Stomach (tissue), 9 donors: ENCODE data around the gene DCANP1. TPM values are rescaled to one million over a fixed set of nuclear protein-coding genes. Genes with fewer than 3 reads are reported as not detected.

ENCODE experiments used
- DNase-seq, 2 donors: peaks; one replicate each; pipeline versions ENCODE4 v3.0.0 to v3.0.0-alpha.2; 2013 to 2019
- H3K27ac ChIP-seq, 5 donors: fragments of 200-600 bp in 4 of 5; sonication (generic) in 4 of 5; one replicate each; pipeline ENCODE4 v1.5.1; 2013 to 2019; ENCODE audit warnings: mild to moderate bottlenecking in 1 of 5, moderate library complexity in 1 of 5
- H3K27me3 ChIP-seq, 3 donors: fragments of 200-600 bp; sonication (generic); one replicate each; pipeline ENCODE4 v1.5.1; 2017 to 2019; ENCODE audit warnings: mixed run types in 1 of 3
- H3K36me3 ChIP-seq, 4 donors: fragments of 200-600 bp; sonication (generic); 1 replicate in 3 of 4; 2 replicates in 1 of 4; pipeline ENCODE4 v1.5.1; 2016 to 2019
- H3K4me1 ChIP-seq, 4 donors: fragments of 200-600 bp; sonication (generic); one replicate each; pipeline ENCODE4 v1.5.1; 2016 to 2019
- H3K4me3 ChIP-seq, 4 donors: fragments of 200-600 bp; sonication (generic) in 3 of 4; one replicate each; pipeline ENCODE4 v1.5.1; 2016 to 2019; ENCODE audit warnings: mild to moderate bottlenecking in 1 of 4
- H3K9me3 ChIP-seq, 4 donors: fragments of 200-600 bp; sonication (generic); one replicate each; pipeline ENCODE4 v1.5.1; 2016 to 2019
- EP300 ChIP-seq: sonication (generic); formaldehyde crosslinking; IDR thresholded peaks from one replicate; pipeline ENCODE4 v1.6.1; 2017; ENCODE audit warnings: antibody characterized with exemption
- POLR2A ChIP-seq, 4 donors: fragments of 450-650 bp; IDR thresholded peaks; one replicate each; pipeline ENCODE4 v1.6.1; 2016; ENCODE audit warnings: antibody characterized with exemption in 4 of 4, control low read depth in 2 of 4, mild to moderate bottlenecking in 1 of 4, moderate library complexity in 1 of 4
- POLR2AphosphoS5 ChIP-seq, 3 donors: sonication (generic); formaldehyde crosslinking; IDR thresholded peaks; one replicate each; pipeline ENCODE4 v1.6.1; 2016; ENCODE audit warnings: antibody characterized with exemption in 3 of 3
- WGBS, 5 donors: extraction: QIAGEN DNeasy Blood & Tissue Kit in 3 of 5; methylation state at CpG; one replicate each; pipeline versions ENCODE4 v1.1.5 to v1.1.7; 2013 to 2018; 5-methylcytosine and 5-hydroxymethylcytosine counted together
- intact Hi-C: fragments of 100-400 bp; cut with DNase I; formaldehyde crosslinking; loops from one replicate; pipeline ENCODE4 v1.15.1; 2023; ENCODE audit warnings: low total_unique reads
- polyA plus RNA-seq, 3 donors: library from polyadenylated mRNA; stranded (reverse); fragments of 200-250 nt; gene quantifications; one replicate each; pipeline ENCODE4 v1.2.3, GENCODE V29; 2013
- total RNA-seq, 5 donors: library from RNA; depleted of rRNA; stranded (reverse); fragments of >200 nt; gene quantifications; one replicate each; pipeline versions ENCODE4 v1.1.0 to v1.2.3, GENCODE V29; 2014 to 2016
- TF ChIP-seq, protein P1 (sequence below), 7 experiments: fragments of 450-650 bp in 4 of 7; fragments of 200-600 bp in 3 of 7; sonication (generic) in 3 of 7; IDR thresholded peaks; one replicate each; pipeline ENCODE4 v1.5.1; 2016 to 2019; ENCODE audit warnings: antibody characterized with exemption in 7 of 7, control low read depth in 2 of 7, mild to moderate bottlenecking in 1 of 7
- donor health status: healthy with polysubstance abuse.
- donor health status: Bipolar disorder and iron deficiency.
- donor health status: healthy.

DCANP1 gene
- total and polyA plus RNA-seq, 8 donors = 0.55 TPM; not detected in 7

DNA sequence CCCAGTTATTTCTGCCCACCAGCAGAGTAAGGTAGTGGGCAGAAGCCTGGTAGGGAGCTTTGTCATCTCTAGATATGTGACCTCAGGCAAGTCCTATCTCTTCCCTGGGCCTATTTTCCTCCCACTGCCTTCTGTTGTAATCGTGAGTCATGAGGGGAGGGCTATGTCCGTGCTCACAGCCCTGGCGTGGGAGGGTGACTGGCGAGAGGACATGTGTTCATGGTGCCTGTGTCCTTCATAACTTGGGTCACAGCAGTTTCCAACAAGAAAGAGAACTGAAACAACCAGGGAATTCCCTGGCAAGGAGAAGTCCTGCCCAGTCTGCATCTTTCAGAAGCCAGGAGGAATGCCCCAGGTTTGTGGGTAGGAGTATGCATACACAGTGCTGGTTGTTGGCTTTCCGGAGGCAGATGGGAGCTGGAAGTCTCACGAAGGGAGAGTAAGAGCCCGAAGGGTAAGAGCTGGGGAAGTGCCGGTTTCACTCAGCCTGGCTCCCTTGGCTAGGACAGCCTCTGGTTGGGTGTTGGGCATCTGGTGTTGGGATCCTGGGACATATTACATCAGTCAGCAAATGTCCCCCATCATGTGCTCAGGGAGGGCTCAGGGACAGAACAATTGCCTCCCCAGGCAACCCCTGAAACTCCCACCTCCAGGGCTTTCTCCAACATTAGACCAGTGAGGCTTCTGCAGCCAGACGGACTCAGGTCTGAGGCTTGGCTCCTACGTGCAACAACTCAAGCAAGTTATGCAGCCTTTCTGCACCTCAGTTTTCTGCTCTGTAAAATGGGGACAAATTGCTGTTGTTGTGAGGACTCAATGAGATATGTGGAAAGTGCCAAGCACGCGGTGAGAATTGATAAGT is 9.3 kb upstream of the DCANP1 start:
- no peak overlapping the region for H3K4me3 ChIP-seq
- peak; percentile 44 to 49 for DNase-seq
- TF ChIP-seq, protein P1, sequence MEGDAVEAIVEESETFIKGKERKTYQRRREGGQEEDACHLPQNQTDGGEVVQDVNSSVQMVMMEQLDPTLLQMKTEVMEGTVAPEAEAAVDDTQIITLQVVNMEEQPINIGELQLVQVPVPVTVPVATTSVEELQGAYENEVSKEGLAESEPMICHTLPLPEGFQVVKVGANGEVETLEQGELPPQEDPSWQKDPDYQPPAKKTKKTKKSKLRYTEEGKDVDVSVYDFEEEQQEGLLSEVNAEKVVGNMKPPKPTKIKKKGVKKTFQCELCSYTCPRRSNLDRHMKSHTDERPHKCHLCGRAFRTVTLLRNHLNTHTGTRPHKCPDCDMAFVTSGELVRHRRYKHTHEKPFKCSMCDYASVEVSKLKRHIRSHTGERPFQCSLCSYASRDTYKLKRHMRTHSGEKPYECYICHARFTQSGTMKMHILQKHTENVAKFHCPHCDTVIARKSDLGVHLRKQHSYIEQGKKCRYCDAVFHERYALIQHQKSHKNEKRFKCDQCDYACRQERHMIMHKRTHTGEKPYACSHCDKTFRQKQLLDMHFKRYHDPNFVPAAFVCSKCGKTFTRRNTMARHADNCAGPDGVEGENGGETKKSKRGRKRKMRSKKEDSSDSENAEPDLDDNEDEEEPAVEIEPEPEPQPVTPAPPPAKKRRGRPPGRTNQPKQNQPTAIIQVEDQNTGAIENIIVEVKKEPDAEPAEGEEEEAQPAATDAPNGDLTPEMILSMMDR (IDR thresholded peaks at IDR 0.05) = no peak
- TF ChIP-seq POLR2A (IDR thresholded peaks at IDR 0.05) (no peak), EP300 (no peak), POLR2AphosphoS5 (IDR thresholded peaks at IDR 0.05) (peak in 1 of 3 donors; percentile 26)
- H3K27me3 ChIP-seq = peaks cover 0 to 24% (median 0%) of the 10 kb centered on the region in 3 donors
- H3K27ac ChIP-seq = no peak overlapping the region
- 71 to 82% (median 77%) methylated on average over 12 of the region's 12 CpGs for WGBS, 5 donors
- intact Hi-C loops = no loop called here
- H3K9me3 ChIP-seq = no peaks in the 10 kb centered on the region
- peaks cover 8 to 20% (median 17%) of the 10 kb centered on the region in 4 donors for H3K4me1 ChIP-seq
- no peaks in the 10 kb centered on the region for H3K36me3 ChIP-seq

DNA sequence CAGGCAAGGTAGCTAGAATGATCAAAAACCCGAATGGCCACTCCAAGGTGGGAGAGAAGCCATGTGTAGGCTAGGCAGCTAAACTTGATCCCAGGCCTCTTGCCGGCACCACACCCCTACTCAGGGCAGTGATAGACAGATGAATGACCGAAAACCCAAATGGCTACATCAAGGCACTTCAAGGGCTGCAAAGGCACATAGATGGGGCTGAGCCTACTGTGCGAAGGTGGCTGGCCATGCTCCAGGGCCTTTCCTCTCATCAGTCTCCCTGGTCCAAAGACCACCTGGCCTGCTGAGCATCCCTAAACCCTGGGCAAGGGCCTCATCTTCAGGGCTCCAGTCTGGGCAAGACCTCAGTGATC is 8.7 kb upstream of the DCANP1 start:
- H3K36me3 ChIP-seq = no peaks in the 10 kb centered on the region
- no peak overlapping the region for H3K4me3 ChIP-seq
- TF ChIP-seq POLR2A (IDR thresholded peaks at IDR 0.05) = no peak
- TF ChIP-seq, protein P1 (IDR thresholded peaks at IDR 0.05) = no peak
- TF ChIP-seq EP300 = no peak
- TF ChIP-seq POLR2AphosphoS5 (IDR thresholded peaks at IDR 0.05) = no peak
- peaks cover 0 to 27% (median 0%) of the 10 kb centered on the region in 3 donors for H3K27me3 ChIP-seq
- peaks cover 8 to 20% (median 17%) of the 10 kb centered on the region in 4 donors for H3K4me1 ChIP-seq
- no peak for DNase-seq
- no peak overlapping the region for H3K27ac ChIP-seq
- intact Hi-C loops = no loop called here
- H3K9me3 ChIP-seq = no peaks in the 10 kb centered on the region
- WGBS, 5 donors = 83 to 94% (median 90%) methylated on average over 2 to 4 of the region's 4 CpGs

DNA sequence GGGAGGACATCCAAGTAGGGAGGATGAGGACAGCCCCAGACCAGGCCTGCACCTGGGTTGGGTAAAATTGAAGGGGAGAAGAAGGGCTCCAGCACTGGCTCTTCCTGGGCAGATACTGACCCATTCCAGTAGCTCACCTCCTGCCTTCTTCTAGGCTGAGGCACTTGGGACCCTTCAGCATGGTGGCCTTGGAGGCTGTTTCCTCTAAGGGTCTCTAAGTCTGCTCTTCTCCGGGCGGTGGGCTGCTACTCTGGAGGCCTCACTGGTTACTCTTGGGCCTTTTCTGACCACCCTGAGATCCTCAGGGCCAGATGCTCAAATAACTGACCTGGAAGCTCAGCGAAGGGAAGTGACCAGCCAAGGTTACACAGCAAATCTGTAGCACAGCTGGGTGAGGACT is 7.8 kb upstream of the DCANP1 start:
- TF ChIP-seq EP300 (no peak), POLR2A (IDR thresholded peaks at IDR 0.05) (no peak), POLR2AphosphoS5 (IDR thresholded peaks at IDR 0.05) (no peak)
- TF ChIP-seq, protein P1 (IDR thresholded peaks at IDR 0.05) = no peak
- WGBS, 5 donors = 76 to 100% (median 96%) methylated on average over 3 of the region's 3 CpGs
- H3K36me3 ChIP-seq = no peaks in the 10 kb centered on the region
- peaks cover 8 to 20% (median 17%) of the 10 kb centered on the region in 4 donors for H3K4me1 ChIP-seq
- intact Hi-C loops = no loop called here
- peaks cover 0 to 30% (median 0%) of the 10 kb centered on the region in 3 donors for H3K27me3 ChIP-seq
- no peak for DNase-seq
- H3K4me3 ChIP-seq = no peak overlapping the region
- H3K27ac ChIP-seq = no peak overlapping the region
- no peaks in the 10 kb centered on the region for H3K9me3 ChIP-seq

GRCh38 chr5:135453613-135454012 is 6.5 kb upstream of the DCANP1 start:
- intact Hi-C loops = no loop called here
- 69 to 87% (median 84%) methylated on average over 4 of the region's 4 CpGs for WGBS, 5 donors
- no peak overlapping the region for H3K4me3 ChIP-seq
- no peak for DNase-seq
- TF ChIP-seq POLR2AphosphoS5 (IDR thresholded peaks at IDR 0.05) = no peak
- no peak for TF ChIP-seq EP300
- TF ChIP-seq POLR2A (IDR thresholded peaks at IDR 0.05) = no peak
- TF ChIP-seq, protein P1 (IDR thresholded peaks at IDR 0.05) = no peak
- H3K27me3 ChIP-seq = peaks cover 0 to 21% (median 0%) of the 10 kb centered on the region in 3 donors
- H3K9me3 ChIP-seq = no peaks in the 10 kb centered on the region
- peaks cover 1 to 11% (median 6%) of the 10 kb centered on the region in 4 donors for H3K4me1 ChIP-seq
- H3K27ac ChIP-seq = no peak overlapping the region
- H3K36me3 ChIP-seq = no peaks in the 10 kb centered on the region
